SH-SY5Y (cell line): ENCODE measurements around the gene SIPA1L3.

Experiments used
- GATA2 ChIP-seq: IDR thresholded peaks from 2 replicates; pipeline ENCODE4 v1.6.1; 2011; ENCODE audit warnings: mild to moderate bottlenecking, low read depth, low read length
- GATA3 ChIP-seq: IDR thresholded peaks from 2 replicates; pipeline ENCODE4 v1.6.1; 2011; ENCODE audit warnings: low read depth, mild to moderate bottlenecking, low read length, moderate library complexity

SIPA1L3 gene

GRCh38 chr19:37953171-37953917 is 46.3 kb downstream of the SIPA1L3 start:
- TF ChIP-seq GATA2 (no peak), GATA3 (no peak)

- TF ChIP-seq GATA3: no peak
- TF ChIP-seq GATA2: no peak
Measured at GRCh38 chr19:37953918-37954303, 46.9 kb downstream of the SIPA1L3 start.

DNA sequence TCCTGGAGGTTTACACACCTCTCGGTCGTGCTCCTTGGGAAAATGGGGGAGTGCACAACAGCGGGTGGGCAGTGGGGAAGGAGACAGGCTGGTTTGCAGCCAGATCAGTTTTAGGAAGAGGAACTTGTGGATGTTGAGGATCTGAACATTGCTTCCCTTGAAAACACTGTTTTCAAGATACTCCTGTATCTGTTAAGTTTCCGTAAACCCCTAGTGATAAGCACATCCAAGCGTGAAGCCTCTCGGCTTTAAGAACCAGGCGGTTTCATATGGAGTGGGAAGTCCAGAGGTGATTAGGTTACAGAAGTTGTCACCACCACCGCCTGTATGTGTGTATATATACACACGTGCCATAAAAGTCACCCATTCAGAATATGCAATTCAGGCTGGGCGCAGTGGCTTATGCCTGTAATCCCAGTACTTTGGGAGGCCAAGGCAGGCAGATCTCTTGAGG is 47.4 kb downstream of the SIPA1L3 start:
- TF ChIP-seq GATA3 (no peak), GATA2 (no peak)

DNA sequence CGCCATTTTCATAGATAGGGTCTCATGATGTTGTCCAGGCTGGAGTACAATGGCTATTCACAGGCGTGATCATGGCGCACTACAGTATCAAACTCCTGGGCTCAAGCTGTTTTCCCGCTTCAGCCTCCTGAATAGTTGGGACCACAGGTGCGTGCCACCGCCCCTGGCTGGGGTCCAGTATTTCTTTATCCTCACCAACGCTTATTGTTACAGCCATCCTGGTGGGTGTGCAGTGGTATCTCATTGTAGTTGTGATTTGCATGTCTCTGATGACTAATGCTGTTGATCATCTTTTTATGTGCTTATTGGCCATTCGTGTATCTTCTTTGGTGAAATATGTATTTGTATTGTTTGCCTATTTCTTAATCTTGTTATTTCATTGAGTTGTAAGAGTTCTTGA is 49.0 kb downstream of the SIPA1L3 start:
- TF ChIP-seq GATA2: no peak

- TF ChIP-seq GATA2: no peak
- TF ChIP-seq GATA3: no peak
Measured at GRCh38 chr19:37957176-37957575, 50.2 kb downstream of the SIPA1L3 start.

DNA sequence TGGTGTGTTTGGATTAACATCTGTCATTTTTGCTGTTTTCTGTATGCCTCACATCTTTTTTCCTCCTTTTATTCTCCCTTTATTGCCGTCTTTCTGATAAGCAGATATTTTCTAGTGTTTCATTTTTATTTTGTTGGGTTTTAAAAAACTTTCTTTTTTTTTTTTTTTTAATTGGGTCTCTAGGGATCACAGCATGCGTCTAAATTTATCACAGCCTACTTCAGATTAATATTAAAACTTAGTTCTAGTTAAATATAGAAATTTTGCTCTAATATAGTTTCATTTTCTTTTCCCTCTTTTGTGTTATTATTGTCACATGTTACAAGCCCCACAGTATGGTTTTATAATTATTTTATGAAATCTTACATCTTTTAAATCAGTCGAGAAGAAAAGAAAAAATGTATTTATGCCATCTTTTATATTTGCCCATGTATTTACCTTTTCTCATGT is 52.7 kb downstream of the SIPA1L3 start:
- TF ChIP-seq GATA3: no peak
- TF ChIP-seq GATA2: no peak

DNA sequence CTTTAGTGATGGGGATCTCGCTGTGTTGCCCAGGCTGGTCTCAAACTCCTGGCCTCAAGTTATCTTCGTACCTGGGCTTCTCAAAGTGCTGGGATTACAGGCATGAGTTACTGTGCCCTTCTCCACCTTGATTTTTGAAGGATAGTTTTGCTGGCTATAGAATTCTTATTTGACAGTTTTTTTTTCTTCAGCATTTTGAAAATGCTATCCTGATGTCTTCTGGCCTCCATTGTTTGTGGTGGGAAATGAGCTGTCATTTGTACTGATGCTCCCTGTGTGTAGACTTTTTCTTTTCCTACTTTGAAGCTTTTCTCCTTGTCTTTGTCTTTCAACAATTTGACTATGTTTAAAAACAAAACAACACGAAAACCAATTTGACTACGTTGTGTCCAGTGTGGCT is 54.2 kb downstream of the SIPA1L3 start:
- no peak for TF ChIP-seq GATA2

DNA sequence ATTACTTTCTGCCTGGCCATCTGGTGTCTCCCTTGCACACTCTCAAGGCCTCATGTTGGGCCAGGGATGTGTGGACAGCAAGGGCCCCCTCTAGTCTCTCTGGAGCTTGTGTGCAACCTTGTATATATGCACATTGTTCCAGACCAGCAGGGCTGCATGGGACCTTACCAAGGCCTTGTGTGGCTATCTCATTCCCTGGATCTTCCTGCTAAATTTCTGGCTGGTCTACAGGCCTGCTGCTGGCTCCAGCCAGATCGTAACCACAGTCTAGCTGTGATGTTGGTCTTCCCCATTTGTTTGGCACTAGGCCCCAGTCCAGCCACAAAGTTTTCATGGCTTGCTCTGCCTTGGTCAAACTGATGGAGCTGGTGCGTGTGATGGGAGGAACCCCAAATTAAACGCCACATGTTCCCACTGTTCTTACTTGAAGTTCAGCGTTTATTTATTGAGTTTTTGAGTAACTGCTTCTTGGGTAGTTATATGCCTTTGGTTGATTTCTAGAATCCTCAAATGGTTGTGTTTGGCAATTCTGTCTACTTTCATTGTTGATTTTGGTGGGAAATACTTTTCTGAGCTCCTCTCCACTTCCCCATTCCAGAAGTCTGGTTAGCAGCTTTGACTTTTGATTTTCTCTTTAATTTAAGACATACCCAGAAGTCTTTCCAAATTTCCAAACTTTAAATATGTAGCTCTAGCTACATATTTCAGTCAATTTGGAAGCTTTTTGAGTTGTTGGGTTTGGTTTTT is 56.4 kb downstream of the SIPA1L3 start:
- no peak for TF ChIP-seq GATA3
- no peak for TF ChIP-seq GATA2

DNA sequence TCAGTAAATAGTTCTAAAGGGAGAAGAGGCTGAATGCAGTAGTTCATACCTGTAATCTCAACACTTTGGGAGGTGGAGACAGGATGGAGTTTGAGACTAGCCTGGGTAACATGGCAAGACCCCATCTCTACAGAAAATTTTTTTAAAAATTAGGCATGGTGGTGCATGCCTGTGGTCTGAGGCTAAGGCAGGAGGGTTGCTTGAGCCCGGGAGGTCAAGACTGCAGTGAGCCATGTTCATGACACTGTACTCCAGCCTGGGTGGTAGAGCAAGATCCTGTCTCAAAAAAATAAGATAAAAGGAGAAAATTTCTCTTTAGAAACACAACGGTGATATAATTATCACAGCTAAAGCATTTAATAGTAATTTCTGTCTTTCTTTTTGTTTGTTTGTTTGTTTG is 57.1 kb downstream of the SIPA1L3 start:
- no peak for TF ChIP-seq GATA2
- no peak for TF ChIP-seq GATA3

DNA sequence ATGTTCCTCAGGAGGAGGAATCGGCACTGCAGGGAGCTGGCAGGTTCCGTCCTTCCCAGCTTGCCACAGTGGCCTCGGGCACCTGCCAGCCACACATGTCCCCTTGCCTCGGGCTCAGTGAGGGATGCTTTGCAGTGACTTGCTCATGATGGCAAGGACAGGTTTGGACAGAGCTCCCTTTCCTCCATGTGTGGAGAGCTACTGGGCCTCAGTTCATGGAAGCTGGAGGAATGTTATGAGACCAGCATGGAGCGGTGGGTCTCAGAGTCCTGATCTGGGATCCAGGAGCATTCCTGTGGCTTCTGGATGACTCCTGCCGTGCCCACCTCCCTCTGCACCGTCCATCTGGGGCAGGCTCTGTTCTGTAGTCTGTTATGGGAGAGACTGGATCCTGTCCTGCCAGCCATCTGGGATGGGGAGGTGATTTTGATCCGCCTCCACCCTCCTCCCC is 59.2 kb downstream of the SIPA1L3 start:
- TF ChIP-seq GATA2 (no peak), GATA3 (no peak)

DNA sequence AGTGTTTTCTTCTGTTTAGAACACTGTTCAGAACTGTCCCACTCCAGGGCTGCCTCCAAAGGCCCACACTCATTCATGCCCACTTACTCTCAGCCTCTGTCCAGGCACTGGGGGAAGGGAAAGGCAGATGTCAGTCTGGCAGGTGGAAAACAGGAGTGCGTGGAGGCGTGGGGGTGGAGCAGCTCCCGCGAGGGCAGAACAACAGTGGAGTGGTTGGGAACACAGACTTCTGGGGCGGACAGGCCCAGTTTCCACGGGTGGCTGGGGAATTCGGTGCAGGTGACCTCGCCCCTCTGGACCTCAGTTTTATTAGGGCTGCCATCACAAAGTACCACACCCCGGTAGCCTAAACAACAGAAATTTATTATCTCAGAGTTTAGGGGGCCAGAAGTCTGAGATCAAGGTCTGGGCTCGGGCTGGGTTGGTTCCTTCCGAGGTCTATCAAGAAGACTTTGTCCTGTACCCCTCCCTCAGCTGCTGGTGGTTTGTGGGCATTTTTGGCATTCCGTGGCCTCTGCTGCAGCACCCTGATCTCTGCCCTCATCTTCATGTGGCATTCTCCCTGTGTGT is 59.7 kb downstream of the SIPA1L3 start:
- TF ChIP-seq GATA3 (no peak), GATA2 (no peak)

- TF ChIP-seq GATA3 (no peak), GATA2 (no peak)
Measured at GRCh38 chr19:37969695-37970094, 62.7 kb downstream of the SIPA1L3 start.

DNA sequence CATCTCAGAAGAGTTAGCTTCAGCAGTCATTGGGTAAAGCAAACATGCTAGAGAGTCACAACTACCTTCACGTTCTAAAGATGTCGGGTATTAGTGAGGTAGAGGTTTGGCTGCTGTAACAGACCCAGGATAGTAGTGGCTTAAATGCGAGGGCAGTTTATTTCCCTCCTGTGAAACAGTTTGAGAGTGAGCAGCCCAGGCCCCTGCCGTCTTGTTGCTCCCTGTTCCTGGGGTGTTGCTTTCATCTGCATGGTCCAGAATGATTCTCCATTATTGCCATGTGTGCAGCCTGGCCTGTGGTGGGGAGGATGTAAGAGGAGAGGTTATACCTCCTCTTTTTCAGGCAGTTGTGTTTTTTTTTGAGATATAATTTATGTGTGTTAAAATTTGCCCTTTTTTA is 63.7 kb downstream of the SIPA1L3 start:
- no peak for TF ChIP-seq GATA3
- no peak for TF ChIP-seq GATA2

DNA sequence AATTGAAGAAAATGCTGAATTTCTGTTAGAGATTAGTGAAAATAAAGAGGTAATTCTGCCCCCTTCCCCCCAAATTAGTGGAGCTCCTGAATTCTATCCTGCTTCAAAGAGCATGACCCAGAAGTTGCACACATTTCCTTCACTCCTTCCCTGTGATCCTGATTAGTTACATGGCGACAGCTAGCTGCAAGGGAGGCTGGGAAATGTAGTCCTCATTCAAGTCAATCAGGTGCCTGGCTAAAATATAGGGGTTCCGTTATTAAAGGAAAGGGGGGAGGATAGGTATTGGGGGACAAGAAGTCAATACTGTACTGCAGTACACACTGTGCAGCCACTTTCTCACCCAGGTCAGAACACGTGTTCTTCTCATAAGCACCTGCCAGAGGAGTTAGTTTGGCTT is 65.8 kb downstream of the SIPA1L3 start:
- TF ChIP-seq GATA2 (no peak), GATA3 (no peak)

DNA sequence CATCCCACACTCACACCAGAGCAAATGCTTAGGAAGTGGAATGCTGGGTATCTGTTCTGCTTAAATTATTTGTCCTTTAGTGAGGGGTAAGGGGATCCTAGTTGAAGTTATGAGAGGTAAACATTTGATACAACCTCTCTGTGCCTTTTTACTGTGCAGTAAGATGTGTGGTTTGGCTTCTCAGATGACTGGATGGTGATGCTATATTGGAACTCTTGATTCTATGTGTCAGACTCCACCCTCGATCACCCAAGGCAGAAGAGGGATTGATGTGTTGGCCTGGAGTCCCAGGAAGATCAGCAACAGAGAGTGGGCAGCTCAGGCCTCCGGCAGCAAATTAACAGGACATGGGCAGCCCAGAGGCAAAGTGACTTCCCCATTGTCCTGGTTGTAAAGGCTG is 66.7 kb downstream of the SIPA1L3 start:
- TF ChIP-seq GATA2 (no peak), GATA3 (no peak)

GRCh38 chr19:37975071-37975470 is 68.1 kb downstream of the SIPA1L3 start:
- TF ChIP-seq GATA2 (no peak), GATA3 (no peak)
